Endothelial cell of umbilical vein (primary cell): ENCODE measurements around the gene INPP5J. TPM values are rescaled to one million over a fixed set of nuclear protein-coding genes. Genes with fewer than 3 reads are reported as not detected.

Source experiments
- BruUV-seq: library from RNA; stranded (reverse); fragments of 400-500 nt; replicated peaks from 2 replicates; lab custom pipeline; 2021; lab: Mats Ljungman, UMichigan
- CTCF ChIA-PET: fragments of 300-600, 350-600 bp; sonication (Branson Sonifier 250); formaldehyde crosslinking; loops from one replicate; lab custom pipeline; 2021; ENCODE audit warnings: antibody characterized with exemption, inconsistent platforms; lab: Charles Lee
- POLR2A ChIA-PET: fragments of 300-600, 350-600 bp; sonication (Branson Sonifier 250); formaldehyde crosslinking; loops from one replicate; lab custom pipeline; 2021; ENCODE audit warnings: antibody characterized with exemption, inconsistent platforms; lab: Charles Lee
- DNase-seq: peaks from one replicate; pipeline ENCODE4 v3.0.0-alpha.2; 2011; ENCODE audit warnings: low read depth, low spot score
- FAIRE-seq: peaks from 2 replicates; lab custom pipeline; 2011; peaks lifted over from hg19 to GRCh38; lab: Jason Lieb, UNC
- H2AFZ ChIP-seq: 2 replicates; pipeline ENCODE4 v1.6.0; 2012; ENCODE audit warnings: low read depth, low read length, control low read depth, inconsistent platforms
- H3K27ac ChIP-seq: 2 replicates; pipeline ENCODE4 v1.5.1; 2011; ENCODE audit warnings: low read depth, mild to moderate bottlenecking, control low read depth, low read length, moderate library complexity; ENCODE audit not compliant: insufficient read depth
- H3K27me3 ChIP-seq, 2 experiments: 2 replicates each; pipeline versions ENCODE4 v1.6.0 to v1.6.1; 2011; ENCODE audit warnings: low read length in 2 of 2, mixed read lengths in 1 of 2; ENCODE audit not compliant: control insufficient read depth in 2 of 2, insufficient read depth in 2 of 2
- H3K36me3 ChIP-seq, 2 experiments: 2 replicates in 1 of 2; 3 replicates in 1 of 2; pipeline ENCODE4 v1.5.1; 2011; ENCODE audit warnings: low read length in 2 of 2, mild to moderate bottlenecking in 1 of 2, moderate library complexity in 1 of 2; ENCODE audit not compliant: control insufficient read depth in 2 of 2, insufficient read depth in 2 of 2; ENCODE audit errors: extremely low read depth in 1 of 2
- H3K4me1 ChIP-seq: 3 replicates; pipeline ENCODE4 v1.5.1; 2011; ENCODE audit warnings: mild to moderate bottlenecking, low read length; ENCODE audit not compliant: control insufficient read depth, insufficient read depth; ENCODE audit errors: extremely low read depth
- H3K4me2 ChIP-seq: 2 replicates; pipeline ENCODE4 v1.6.1; 2011; ENCODE audit warnings: low read length, control low read depth, mixed read lengths; ENCODE audit not compliant: insufficient read depth
- H3K4me3 ChIP-seq, 3 experiments: fragments of 200-600 bp in 1 of 3; sonication (generic), shearing (Covaris generic) in 1 of 3; replicated peaks in 1 of 3; 2 replicates each; pipeline ENCODE4 v1.5.1; 2011 to 2016; ENCODE audit warnings: control low read depth in 3 of 3, low read length in 3 of 3, mild to moderate bottlenecking in 2 of 3, inconsistent platforms in 1 of 3, low read depth in 1 of 3, moderate library complexity in 1 of 3; ENCODE audit not compliant: insufficient read depth in 1 of 3
- H3K79me2 ChIP-seq: 2 replicates; pipeline ENCODE4 v1.6.0; 2012; ENCODE audit warnings: low read length, inconsistent platforms; ENCODE audit not compliant: control insufficient read depth, insufficient read depth
- H3K9ac ChIP-seq: replicated peaks from 2 replicates; pipeline ENCODE3; 2011; ENCODE audit warnings: low read length, control low read depth; ENCODE audit not compliant: insufficient read depth; ENCODE audit errors: extremely low read depth
- H3K9me1 ChIP-seq: replicated peaks from 3 replicates; pipeline ENCODE4 v1.6.0; 2011; ENCODE audit warnings: mild to moderate bottlenecking, low read length; ENCODE audit not compliant: control insufficient read depth, insufficient read depth; ENCODE audit errors: extremely low read depth
- H3K9me3 ChIP-seq: replicated peaks from 2 replicates; pipeline ENCODE4 v1.5.1; 2012; ENCODE audit warnings: low read length, inconsistent platforms; ENCODE audit not compliant: control insufficient read depth, insufficient read depth
- H4K20me1 ChIP-seq: replicated peaks from 2 replicates; pipeline ENCODE3; 2011; ENCODE audit warnings: mild to moderate bottlenecking, low read length; ENCODE audit not compliant: control insufficient read depth, insufficient read depth; ENCODE audit errors: extremely low read depth
- CTCF ChIP-seq, 2 donors: IDR thresholded peaks; 1 replicate in 1 of 2; 2 replicates in 1 of 2; pipeline ENCODE4 v1.5.1; 2011; ENCODE audit warnings: low read length in 2 of 2, mild to moderate bottlenecking in 2 of 2, moderate library complexity in 2 of 2, control low read depth in 1 of 2, inconsistent platforms in 1 of 2, low read depth in 1 of 2; ENCODE audit not compliant: insufficient read depth in 1 of 2; ENCODE audit errors: extremely low read depth in 1 of 2
- EZH2 ChIP-seq: IDR thresholded peaks from 2 replicates; pipeline ENCODE4 v1.6.1; 2012; ENCODE audit warnings: borderline replicate concordance, low read depth, mild to moderate bottlenecking, moderate library complexity, low read length, inconsistent platforms; ENCODE audit not compliant: severe bottlenecking
- FOS ChIP-seq: IDR thresholded peaks from 2 replicates; pipeline ENCODE4 v1.6.1; 2011; ENCODE audit warnings: mild to moderate bottlenecking, low read length, moderate library complexity, borderline replicate concordance; ENCODE audit not compliant: insufficient read depth
- GATA2 ChIP-seq: IDR thresholded peaks from 2 replicates; pipeline ENCODE4 v1.7.0; 2011; ENCODE audit warnings: low read depth, mild to moderate bottlenecking, moderate library complexity, mixed read lengths, low read length; ENCODE audit not compliant: insufficient read length, insufficient read depth
- JUN ChIP-seq: IDR thresholded peaks from 2 replicates; pipeline ENCODE4 v1.6.1; 2011; ENCODE audit warnings: borderline replicate concordance, low read depth; ENCODE audit not compliant: insufficient read length, insufficient read depth
- MYC ChIP-seq: IDR thresholded peaks from one replicate; pipeline ENCODE4 v1.6.1; 2011; ENCODE audit warnings: mild to moderate bottlenecking, low read depth, low read length
- POLR2A ChIP-seq: IDR thresholded peaks from 2 replicates; pipeline ENCODE4 v1.6.1; 2012; ENCODE audit warnings: low read depth, mild to moderate bottlenecking, control low read depth, low read length
- POLR2AphosphoS5 ChIP-seq: IDR thresholded peaks from 2 replicates; pipeline ENCODE4 v1.6.1; 2012; ENCODE audit warnings: low read depth, mild to moderate bottlenecking, control low read depth, low read length, moderate library complexity; ENCODE audit not compliant: insufficient read depth
- dilution Hi-C: fragments of 300-500 bp; cut with MboI; formaldehyde crosslinking; loops from one replicate; pipeline ENCODE4 v1.15.0; 2019; ENCODE audit warnings: low sequenced_read_pairs; ENCODE audit not compliant: extremely low pct_ligation_motif_present
- intact Hi-C: fragments of 100-400 bp; cut with micrococcal nuclease; formaldehyde crosslinking; loops from one replicate; pipeline ENCODE4 v1.10.0; 2022
- polyA plus RNA-seq, 4 experiments: library from polyadenylated mRNA; depleted of rRNA in 3 of 4; stranded (reverse) in 3 of 4; unstranded in 1 of 4; fragments of >200 nt; gene quantifications; 2 replicates each; pipeline versions ENCODE4 v1.2.1 to v1.2.3, GENCODE V29; 2011 to 2012; ENCODE audit warnings: missing spikeins in 1 of 4
- total RNA-seq: library from RNA; stranded (reverse); gene quantifications from 2 replicates; pipeline ENCODE4 v1.2.3, GENCODE V29; 2021
- TF ChIP-seq, protein P1 (sequence below): IDR thresholded peaks from 2 replicates; pipeline ENCODE4 v1.6.1; 2011; ENCODE audit not compliant: insufficient read depth, insufficient read length

The INPP5J gene
- total and polyA plus RNA-seq, 2 donors (not counting 3 experiments of a cell fraction or from before 2014, with no cell fraction given): 0.43 to 0.49 TPM

- peaks cover 29% of the 10 kb centered on the region for H3K4me1 ChIP-seq
- no TSS peak for BruUV-seq
- H3K4me3 ChIP-seq: peak overlapping the region in 1 of 3 experiments; percentile 71
- H3K9ac ChIP-seq: peak overlapping the region; percentile 76
- no peak for FAIRE-seq
- H3K36me3 ChIP-seq: peaks cover 18 to 35% of the 10 kb centered on the region in 2 experiments
- intact Hi-C loops (loop anchor here (1.0 kb wide), 2 partner anchors 138 to 323 kb away; no protein-coding TSS in a partner anchor), dilution Hi-C loops (no loop called here)
- peak overlapping the region; percentile 78 for H3K27ac ChIP-seq
- DNase-seq: no peak
- no peaks in the 10 kb centered on the region for H3K9me3 ChIP-seq
- peaks cover 80% of the 10 kb centered on the region for H3K79me2 ChIP-seq
- TF ChIP-seq EZH2: no peak
- TF ChIP-seq JUN: no peak
- no peak for TF ChIP-seq POLR2A
- TF ChIP-seq MYC: no peak
- no peak for TF ChIP-seq CTCF (IDR thresholded peaks at IDR 0.05; ENCODE audit: extremely low read depth in 1 of 2, insufficient read depth in 1 of 2, low read depth in 1 of 2, low read length in 2 of 2)
- TF ChIP-seq, protein P1, sequence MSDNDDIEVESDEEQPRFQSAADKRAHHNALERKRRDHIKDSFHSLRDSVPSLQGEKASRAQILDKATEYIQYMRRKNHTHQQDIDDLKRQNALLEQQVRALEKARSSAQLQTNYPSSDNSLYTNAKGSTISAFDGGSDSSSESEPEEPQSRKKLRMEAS: no peak
- TF ChIP-seq FOS: no peak
- no peak for TF ChIP-seq POLR2AphosphoS5
- no peak for TF ChIP-seq GATA2
- H4K20me1 ChIP-seq: no peaks in the 10 kb centered on the region
- H3K27me3 ChIP-seq: no peaks in the 10 kb centered on the region
- ChIA-PET POLR2A (interaction anchor here (2.5 kb wide), 1 partner anchor 117 kb away, joined by 24 read pairs; the partner anchor contains the start of genes MORC2 and TUG1), CTCF (interaction anchor here (1.0 to 5.4 kb wide), 12 partner anchors 9 to 323 kb away, joined by 3 to 150 read pairs (median 15); partner anchors contain the start of genes PLA2G3 and SELENOM)
- H2AFZ ChIP-seq: no peak overlapping the region
- peak overlapping the region; percentile 74 for H3K4me2 ChIP-seq
- H3K9me1 ChIP-seq: no peaks in the 10 kb centered on the region
Measured at GRCh38 chr22:31085928-31086327, 36.8 kb upstream of the INPP5J start.
